GM10248 (cell line): ENCODE measurements around the gene DMAC2L.

ENCODE experiments used
- CTCF ChIA-PET: fragments of 300-600 bp; sonication (Branson Sonifier 250); formaldehyde crosslinking; extraction: SDS; loops from one replicate; lab custom pipeline; 2021; ENCODE audit warnings: antibody characterized with exemption; lab: Yijun Ruan, JAX
- POLR2A ChIA-PET: fragments of 350-650 bp; sonication (Branson Sonifier 250); formaldehyde crosslinking; extraction: SDS; loops from one replicate; lab custom pipeline; 2020; ENCODE audit warnings: antibody characterized with exemption; lab: Yijun Ruan, JAX
- DNase-seq: peaks from one replicate; pipeline ENCODE4 v3.0.0; 2012; ENCODE audit errors: extremely low spot score
- TF ChIP-seq, protein P1 (sequence below): IDR thresholded peaks from 2 replicates; pipeline ENCODE4 v1.5.1; 2012; ENCODE audit warnings: mild to moderate bottlenecking, low read depth; ENCODE audit errors: extremely low read depth, missing control alignments, control extremely low read depth

The DMAC2L gene

DNA sequence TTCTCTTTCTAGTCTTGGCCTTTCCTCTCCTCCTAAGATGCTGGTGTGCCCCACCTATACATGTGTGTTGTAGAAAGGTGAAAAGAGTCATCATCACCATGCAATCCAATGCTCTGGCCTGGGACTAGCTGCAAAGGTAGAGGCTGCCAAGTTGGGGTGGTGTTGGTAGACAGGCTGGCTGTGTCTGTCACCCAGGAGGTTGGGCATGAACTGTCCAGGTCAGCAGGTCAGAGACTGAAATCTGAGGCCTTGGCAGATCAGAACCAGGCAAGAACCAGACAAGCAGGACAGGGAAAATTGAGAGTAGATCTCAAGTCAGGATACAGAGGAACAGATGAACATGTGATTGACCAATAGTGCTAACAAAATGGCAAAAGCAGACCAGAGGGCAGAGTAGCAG lies 26.3 kb upstream of the DMAC2L start:
- ChIA-PET CTCF (interaction anchor here (1.0 to 1.2 kb wide), 2 partner anchors 18 to 25 kb away, joined by 3 to 4 read pairs; no protein-coding TSS in a partner anchor), POLR2A (no interaction called here)
- TF ChIP-seq, protein P1, sequence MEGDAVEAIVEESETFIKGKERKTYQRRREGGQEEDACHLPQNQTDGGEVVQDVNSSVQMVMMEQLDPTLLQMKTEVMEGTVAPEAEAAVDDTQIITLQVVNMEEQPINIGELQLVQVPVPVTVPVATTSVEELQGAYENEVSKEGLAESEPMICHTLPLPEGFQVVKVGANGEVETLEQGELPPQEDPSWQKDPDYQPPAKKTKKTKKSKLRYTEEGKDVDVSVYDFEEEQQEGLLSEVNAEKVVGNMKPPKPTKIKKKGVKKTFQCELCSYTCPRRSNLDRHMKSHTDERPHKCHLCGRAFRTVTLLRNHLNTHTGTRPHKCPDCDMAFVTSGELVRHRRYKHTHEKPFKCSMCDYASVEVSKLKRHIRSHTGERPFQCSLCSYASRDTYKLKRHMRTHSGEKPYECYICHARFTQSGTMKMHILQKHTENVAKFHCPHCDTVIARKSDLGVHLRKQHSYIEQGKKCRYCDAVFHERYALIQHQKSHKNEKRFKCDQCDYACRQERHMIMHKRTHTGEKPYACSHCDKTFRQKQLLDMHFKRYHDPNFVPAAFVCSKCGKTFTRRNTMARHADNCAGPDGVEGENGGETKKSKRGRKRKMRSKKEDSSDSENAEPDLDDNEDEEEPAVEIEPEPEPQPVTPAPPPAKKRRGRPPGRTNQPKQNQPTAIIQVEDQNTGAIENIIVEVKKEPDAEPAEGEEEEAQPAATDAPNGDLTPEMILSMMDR: no peak
- no peak for DNase-seq

DNA sequence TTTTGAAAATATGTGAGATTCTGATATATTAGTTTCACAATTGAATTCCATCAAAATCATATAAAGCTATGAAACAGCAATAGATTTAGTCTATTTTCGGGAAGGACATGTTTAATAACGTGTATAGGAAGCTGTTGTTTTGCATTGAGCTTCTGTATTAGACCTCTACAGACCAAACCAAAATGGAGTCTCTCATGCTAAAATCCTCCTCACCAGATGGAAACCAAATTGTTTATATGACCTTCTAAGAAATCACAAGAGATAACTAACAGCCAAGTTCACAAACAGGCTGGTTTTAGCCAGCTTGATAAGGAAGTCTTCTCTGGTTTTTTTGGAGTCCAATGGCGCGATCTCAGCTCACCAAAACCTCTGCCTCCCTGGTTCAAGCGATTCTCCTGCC lies 24.0 kb upstream of the DMAC2L start:
- POLR2A ChIA-PET: no interaction called here
- CTCF ChIA-PET: interaction anchor here (0.7 kb wide), 1 partner anchor 21 kb away, joined by 3 read pairs; no protein-coding TSS in a partner anchor
- no peak for DNase-seq
- TF ChIP-seq, protein P1: no peak

DNA sequence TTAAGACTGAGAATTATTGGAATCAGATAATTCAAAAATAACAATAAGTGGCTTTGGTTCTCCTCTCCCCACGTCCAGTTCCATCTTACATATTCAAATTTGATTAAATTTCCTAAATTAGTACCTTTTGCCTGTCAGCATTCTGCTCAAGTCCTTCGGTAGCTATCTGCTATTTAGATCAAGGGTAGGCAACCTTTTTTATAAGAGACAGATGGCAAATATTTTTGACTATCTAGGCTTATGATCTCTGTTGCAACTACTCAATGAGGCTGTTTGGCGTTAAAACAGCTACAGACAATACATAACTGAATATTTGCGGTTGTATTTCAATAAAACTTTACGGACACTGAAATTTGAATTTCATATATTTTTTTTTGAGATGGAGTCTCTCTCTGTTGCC lies 21.8 kb upstream of the DMAC2L start:
- no peak for DNase-seq
- CTCF ChIA-PET: interaction anchor here (1.0 to 1.5 kb wide), 2 partner anchors 10 to 22 kb away, joined by 3 to 4 read pairs; partner anchors contain the start of genes DMAC2L and L2HGDH
- TF ChIP-seq, protein P1: no peak
- POLR2A ChIA-PET: no interaction called here

DNA sequence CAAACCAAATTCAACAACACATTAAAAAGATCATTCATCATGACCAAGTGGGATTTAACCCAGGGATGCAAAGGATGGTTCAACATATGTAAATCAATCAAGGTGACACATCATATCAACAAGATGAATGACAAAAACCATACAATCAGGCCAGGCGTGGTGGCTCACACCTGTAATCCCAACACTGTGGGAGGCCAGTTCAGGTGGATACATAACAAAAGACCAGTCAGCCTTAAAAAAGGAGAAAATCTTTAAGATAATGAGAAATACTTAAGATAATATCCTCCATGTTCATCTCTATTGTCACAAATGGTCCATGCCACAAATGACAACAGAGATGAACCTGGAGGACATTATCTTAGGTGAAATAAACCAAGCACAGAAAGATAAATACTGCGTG lies 12.5 kb upstream of the DMAC2L start:
- ChIA-PET CTCF (no interaction called here), POLR2A (no interaction called here)
- TF ChIP-seq, protein P1: no peak
- no peak for DNase-seq

DNA sequence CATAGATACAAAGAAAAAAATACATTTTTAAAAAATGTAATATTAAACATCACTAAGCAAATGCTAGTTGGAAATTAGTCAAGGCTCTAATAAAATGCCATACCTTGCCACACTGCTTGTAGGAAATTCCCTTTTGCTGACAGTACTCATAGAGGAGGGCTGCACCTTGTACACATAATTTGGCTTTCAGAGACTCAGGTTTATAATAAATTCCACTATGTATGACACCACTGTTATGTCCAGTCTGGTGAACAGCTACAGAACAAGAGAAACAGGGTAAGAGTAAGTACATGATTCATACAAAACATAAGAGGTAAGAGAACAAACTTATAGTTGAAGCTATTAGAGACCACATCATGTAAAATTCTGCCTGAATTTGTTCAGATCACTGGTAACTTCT lies 10.2 kb upstream of the DMAC2L start:
- POLR2A ChIA-PET: no interaction called here
- TF ChIP-seq, protein P1: no peak
- CTCF ChIA-PET: interaction anchor here (1.0 kb wide), 1 partner anchor 230 kb away, joined by 3 read pairs; the partner anchor contains the start of gene MAP4K5
- DNase-seq: no peak

DNA sequence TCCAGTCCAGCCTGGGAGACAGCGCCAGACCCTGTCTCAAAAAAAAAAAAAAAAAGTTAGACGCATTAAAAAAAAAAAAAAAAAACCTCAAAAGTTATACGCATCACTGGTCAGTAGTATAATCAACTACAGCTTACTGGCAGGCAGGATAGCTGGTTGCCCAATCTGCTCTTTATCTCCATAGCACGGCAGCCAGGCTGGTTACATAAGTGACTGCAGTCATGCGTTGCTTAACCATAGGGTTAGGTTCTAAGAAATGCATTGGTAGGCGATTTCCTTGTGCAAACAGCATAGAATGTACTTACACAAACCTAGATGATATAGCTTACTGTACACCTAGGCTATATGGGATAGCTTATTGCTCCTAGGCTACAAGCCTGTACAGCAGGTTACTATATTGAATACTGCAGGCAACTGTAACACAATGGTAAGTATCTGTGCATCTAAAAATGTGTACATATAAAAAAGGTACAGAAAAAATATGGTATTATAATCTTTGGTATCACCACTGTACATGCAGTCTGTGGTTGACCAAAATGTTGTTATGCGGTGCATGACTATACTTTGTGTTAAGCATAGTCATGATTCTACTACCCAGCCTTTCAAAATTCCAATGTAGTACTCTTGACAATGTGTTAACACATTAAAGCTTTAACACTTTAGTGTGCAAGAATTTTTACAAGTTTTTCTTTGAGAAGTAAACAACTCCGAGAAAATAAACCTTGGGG lies 8.2 kb upstream of the DMAC2L start:
- TF ChIP-seq, protein P1: no peak
- no peak for DNase-seq
- CTCF ChIA-PET: interaction anchor here (0.9 to 1.8 kb wide), 3 partner anchors 14 to 17 kb away, joined by 3 to 8 read pairs (median 3); no protein-coding TSS in a partner anchor
- POLR2A ChIA-PET: no interaction called here
